Fibroblast of skin of right quadriceps (primary cell): ENCODE data around the gene GALNT2.

Experiments used
- DNase-seq: peaks from one replicate; pipeline ENCODE4 v3.0.0-alpha.2; 2013

Gene GALNT2

GRCh38 chr1:230195199-230195598 lies 128.2 kb downstream of the GALNT2 start:
- DNase-seq, result no peak

- no peak for DNase-seq
Observed at GRCh38 chr1:230196077-230196476, 129.0 kb downstream of the GALNT2 start.

GRCh38 chr1:230197644-230198567 lies 130.9 kb downstream of the GALNT2 start:
- no peak for DNase-seq

GRCh38 chr1:230199034-230199433 lies 132.0 kb downstream of the GALNT2 start:
- DNase-seq, result no peak

GRCh38 chr1:230199554-230199953 lies 132.5 kb downstream of the GALNT2 start:
- no peak for DNase-seq

GRCh38 chr1:230200276-230200675 lies 133.2 kb downstream of the GALNT2 start:
- no peak for DNase-seq

GRCh38 chr1:230201445-230201844 lies 134.4 kb downstream of the GALNT2 start:
- DNase-seq, result no peak

- DNase-seq, result no peak
Observed at GRCh38 chr1:230204842-230205241, 137.8 kb downstream of the GALNT2 start.

- peak; percentile 30 for DNase-seq
Observed at GRCh38 chr1:230205719-230206198, 138.7 kb downstream of the GALNT2 start.

GRCh38 chr1:230206207-230206606 lies 139.2 kb downstream of the GALNT2 start:
- DNase-seq, result no peak

GRCh38 chr1:230206976-230207375 lies 139.9 kb downstream of the GALNT2 start:
- DNase-seq, result no peak

- DNase-seq, result no peak
Observed at GRCh38 chr1:230207598-230207997, 140.6 kb downstream of the GALNT2 start.

GRCh38 chr1:230208619-230209261 lies 141.7 kb downstream of the GALNT2 start:
- no peak for DNase-seq

- no peak for DNase-seq
Observed at GRCh38 chr1:230210326-230210980, 143.4 kb downstream of the GALNT2 start.

GRCh38 chr1:230210981-230211336 lies 143.9 kb downstream of the GALNT2 start:
- no peak for DNase-seq

- DNase-seq, result no peak
Observed at GRCh38 chr1:230211436-230212145, 144.6 kb downstream of the GALNT2 start.

- DNase-seq, result no peak
Observed at GRCh38 chr1:230212405-230212936, 145.4 kb downstream of the GALNT2 start.

GRCh38 chr1:230215031-230215430 lies 148.0 kb downstream of the GALNT2 start:
- peak; percentile 39 for DNase-seq

GRCh38 chr1:230215529-230215928 lies 148.5 kb downstream of the GALNT2 start:
- no peak for DNase-seq

GRCh38 chr1:230216896-230217295 lies 149.9 kb downstream of the GALNT2 start:
- no peak for DNase-seq

- DNase-seq, result no peak
Observed at GRCh38 chr1:230218667-230219066, 151.6 kb downstream of the GALNT2 start.
